G401 (cell line): ENCODE results near the gene TLL1. TPM values are rescaled to one million over a fixed set of nuclear protein-coding genes. Genes with fewer than 3 reads are reported as not detected.

ENCODE experiments used
- DNase-seq: peaks from one replicate; pipeline ENCODE4 v3.0.0-alpha.2; 2015; ENCODE audit warnings: low spot score
- in situ Hi-C: cut with HindIII; loops from 2 replicates; pipeline ENCODE4 v1.10.0; 2016; ENCODE audit warnings: low sequenced_read_pairs, mixed read lengths
- total RNA-seq: library from RNA; depleted of rRNA; stranded (reverse); fragments of >200 nt; shearing (Covaris generic); gene quantifications from 2 replicates; pipeline ENCODE4 v1.2.3, GENCODE V29; 2014

TLL1 gene
- total RNA-seq, 1 experiment from 2014 or later: 1.4 TPM

GRCh38 chr4:166091912-166092510 lies 219.0 kb downstream of the TLL1 start:
- DNase-seq: peak; percentile 80
- in situ Hi-C loops: no loop called here

GRCh38 chr4:166092797-166093290 lies 219.8 kb downstream of the TLL1 start:
- DNase-seq: no peak
- in situ Hi-C loops: no loop called here

- no peak for DNase-seq
- in situ Hi-C loops: no loop called here
Observed at GRCh38 chr4:166104623-166105022, 231.6 kb downstream of the TLL1 start.

DNA sequence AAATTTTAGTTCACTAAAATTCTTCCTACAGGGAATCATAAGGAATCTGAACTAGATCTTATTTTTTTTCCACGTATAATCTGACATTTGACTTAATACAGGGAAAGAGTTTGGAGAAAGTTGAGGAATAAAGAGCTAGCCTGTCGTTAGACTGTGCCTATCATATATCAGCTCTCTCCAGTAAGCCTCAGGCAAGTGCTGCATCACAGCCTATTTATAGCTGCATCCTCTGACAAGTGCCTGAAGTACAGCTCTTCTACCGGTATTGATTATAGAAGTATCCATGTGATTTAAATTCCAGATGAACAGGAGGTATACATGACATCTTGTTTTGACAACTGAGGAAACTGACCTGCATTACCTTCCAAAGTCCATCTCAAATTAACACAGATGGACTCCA lies 248.9 kb downstream of the TLL1 start:
- DNase-seq: no peak
- in situ Hi-C loops: no loop called here

- in situ Hi-C loops: no loop called here
- no peak for DNase-seq
Observed at GRCh38 chr4:166123546-166123945, 250.5 kb downstream of the TLL1 start.

DNA sequence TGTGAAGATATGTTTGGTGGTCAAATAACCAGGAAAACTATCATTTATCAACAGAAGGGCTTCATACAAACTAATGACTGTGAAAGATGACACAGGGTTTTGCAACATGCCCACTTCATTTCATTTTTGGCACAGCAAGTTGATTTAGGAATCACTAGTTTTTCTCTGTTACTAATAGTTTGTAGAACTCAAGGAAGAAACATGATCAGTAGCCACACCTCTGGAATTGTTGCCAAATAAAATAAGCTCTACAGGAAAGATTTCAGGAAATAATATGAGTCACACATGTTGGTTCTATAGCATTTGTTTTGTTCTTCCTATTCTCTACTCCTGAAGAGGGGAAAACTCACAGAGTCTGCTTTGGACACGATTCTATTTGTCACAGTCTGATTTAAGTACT lies 255.4 kb downstream of the TLL1 start:
- in situ Hi-C loops: no loop called here
- no peak for DNase-seq

- in situ Hi-C loops: no loop called here
- DNase-seq: no peak
Observed at GRCh38 chr4:166134285-166134684, 261.2 kb downstream of the TLL1 start.

GRCh38 chr4:166140951-166141350 lies 267.9 kb downstream of the TLL1 start:
- DNase-seq: no peak
- in situ Hi-C loops: no loop called here

GRCh38 chr4:166143227-166143626 lies 270.2 kb downstream of the TLL1 start:
- in situ Hi-C loops: no loop called here
- no peak for DNase-seq

DNA sequence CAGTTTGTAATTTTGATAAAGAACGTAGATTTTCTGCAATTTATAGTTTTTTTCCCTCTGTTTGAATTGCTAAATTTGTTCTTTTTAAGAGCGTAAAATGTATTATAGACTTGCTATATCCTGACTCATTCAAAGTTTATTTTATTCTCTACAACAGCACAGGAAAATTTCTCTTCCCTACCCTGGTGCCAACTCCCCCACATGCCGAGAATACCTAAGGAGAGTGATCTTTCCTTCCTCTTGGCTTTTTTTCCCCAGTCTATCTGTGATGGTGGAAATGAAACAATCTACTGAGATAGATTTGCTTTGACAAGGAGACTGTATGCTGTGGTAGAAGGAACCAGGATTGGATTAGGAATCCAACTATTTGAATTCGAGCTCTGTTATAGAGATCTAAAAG lies 271.6 kb downstream of the TLL1 start:
- in situ Hi-C loops: no loop called here
- no peak for DNase-seq

DNA sequence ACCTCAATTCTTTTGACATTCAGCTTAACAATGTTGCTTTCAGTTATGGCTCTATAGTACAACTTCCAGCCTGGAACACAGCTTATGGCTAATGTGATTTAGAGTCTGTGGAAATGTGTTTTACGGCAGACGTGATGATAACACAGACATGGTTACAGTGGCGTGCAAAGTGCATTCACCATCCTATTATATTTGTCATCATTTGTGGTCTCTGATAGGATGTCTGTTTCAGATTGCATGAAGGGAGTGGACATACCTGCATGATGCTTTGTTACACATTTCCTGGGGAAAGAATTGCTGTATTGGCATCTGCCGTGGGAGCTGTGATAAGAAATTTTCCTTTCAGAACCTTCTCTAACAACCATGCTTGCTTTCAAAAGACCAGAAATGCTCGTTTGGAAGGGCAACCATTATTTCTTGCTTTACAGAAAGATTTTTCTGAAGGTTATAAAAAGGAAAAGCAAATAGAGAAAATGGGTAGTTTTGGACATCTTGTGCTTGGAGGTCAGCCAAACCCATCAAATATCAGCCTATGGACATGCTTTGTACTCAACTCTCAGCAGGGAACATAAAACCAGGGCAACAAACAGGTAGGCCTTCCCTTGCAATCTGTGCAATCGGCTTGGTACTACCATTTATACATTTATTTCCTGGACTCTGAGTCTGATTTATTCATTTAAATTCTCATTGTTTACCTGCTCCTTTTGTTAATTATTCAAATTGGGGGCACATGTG lies 273.9 kb downstream of the TLL1 start:
- in situ Hi-C loops: no loop called here
- peak; percentile 88 for DNase-seq
